Measurements from ENCODE around the gene COL18A1.

DNA sequence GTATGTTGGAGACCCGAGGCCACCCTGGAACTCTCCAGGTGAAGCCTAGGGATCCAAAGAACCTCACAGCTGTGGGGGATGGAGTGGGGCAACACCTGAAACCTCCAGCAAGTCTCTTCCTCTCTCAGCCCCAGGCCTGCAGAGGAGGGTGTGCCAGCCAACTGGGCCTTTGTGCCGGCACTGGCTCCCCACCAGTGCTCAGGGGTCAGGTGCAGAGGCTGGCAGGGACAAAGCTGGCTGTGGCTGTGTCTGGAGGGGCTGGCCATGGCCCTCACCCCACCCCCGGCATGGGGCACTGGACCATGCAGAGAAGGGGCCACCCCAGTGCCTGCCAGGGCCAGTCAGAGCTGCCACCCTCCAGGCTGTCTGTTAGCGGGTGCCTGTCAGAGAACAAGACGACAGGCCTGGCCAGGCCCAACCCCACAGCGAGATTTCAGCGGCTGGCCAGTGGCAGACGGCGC is 3.9 kb downstream of the COL18A1 start:
- TF ChIP-seq, protein P1, sequence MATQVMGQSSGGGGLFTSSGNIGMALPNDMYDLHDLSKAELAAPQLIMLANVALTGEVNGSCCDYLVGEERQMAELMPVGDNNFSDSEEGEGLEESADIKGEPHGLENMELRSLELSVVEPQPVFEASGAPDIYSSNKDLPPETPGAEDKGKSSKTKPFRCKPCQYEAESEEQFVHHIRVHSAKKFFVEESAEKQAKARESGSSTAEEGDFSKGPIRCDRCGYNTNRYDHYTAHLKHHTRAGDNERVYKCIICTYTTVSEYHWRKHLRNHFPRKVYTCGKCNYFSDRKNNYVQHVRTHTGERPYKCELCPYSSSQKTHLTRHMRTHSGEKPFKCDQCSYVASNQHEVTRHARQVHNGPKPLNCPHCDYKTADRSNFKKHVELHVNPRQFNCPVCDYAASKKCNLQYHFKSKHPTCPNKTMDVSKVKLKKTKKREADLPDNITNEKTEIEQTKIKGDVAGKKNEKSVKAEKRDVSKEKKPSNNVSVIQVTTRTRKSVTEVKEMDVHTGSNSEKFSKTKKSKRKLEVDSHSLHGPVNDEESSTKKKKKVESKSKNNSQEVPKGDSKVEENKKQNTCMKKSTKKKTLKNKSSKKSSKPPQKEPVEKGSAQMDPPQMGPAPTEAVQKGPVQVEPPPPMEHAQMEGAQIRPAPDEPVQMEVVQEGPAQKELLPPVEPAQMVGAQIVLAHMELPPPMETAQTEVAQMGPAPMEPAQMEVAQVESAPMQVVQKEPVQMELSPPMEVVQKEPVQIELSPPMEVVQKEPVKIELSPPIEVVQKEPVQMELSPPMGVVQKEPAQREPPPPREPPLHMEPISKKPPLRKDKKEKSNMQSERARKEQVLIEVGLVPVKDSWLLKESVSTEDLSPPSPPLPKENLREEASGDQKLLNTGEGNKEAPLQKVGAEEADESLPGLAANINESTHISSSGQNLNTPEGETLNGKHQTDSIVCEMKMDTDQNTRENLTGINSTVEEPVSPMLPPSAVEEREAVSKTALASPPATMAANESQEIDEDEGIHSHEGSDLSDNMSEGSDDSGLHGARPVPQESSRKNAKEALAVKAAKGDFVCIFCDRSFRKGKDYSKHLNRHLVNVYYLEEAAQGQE (IDR thresholded peaks at IDR 0.05), result no peak
- TF ChIP-seq PHF8 (IDR thresholded peaks at IDR 0.05; ENCODE audit: borderline replicate concordance, low read depth) (no peak), POLR2A (IDR thresholded peaks at IDR 0.05; ENCODE audit: low read length) (no peak), RCOR1 (IDR thresholded peaks at IDR 0.05; ENCODE audit: low read depth, low read length) (no peak), ESRRA (IDR thresholded peaks at IDR 0.05; ENCODE audit: borderline replicate concordance, low read length) (no peak), CEBPB (IDR thresholded peaks at IDR 0.05) (no peak), MAZ (IDR thresholded peaks at IDR 0.05; ENCODE audit: borderline replicate concordance, low read depth, low read length) (no peak), ZC3H11A (IDR thresholded peaks at IDR 0.05) (no peak)
- TF ChIP-seq, protein P2, sequence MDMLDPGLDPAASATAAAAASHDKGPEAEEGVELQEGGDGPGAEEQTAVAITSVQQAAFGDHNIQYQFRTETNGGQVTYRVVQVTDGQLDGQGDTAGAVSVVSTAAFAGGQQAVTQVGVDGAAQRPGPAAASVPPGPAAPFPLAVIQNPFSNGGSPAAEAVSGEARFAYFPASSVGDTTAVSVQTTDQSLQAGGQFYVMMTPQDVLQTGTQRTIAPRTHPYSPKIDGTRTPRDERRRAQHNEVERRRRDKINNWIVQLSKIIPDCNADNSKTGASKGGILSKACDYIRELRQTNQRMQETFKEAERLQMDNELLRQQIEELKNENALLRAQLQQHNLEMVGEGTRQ (IDR thresholded peaks at IDR 0.05), result no peak
- TF ChIP-seq, protein P3, sequence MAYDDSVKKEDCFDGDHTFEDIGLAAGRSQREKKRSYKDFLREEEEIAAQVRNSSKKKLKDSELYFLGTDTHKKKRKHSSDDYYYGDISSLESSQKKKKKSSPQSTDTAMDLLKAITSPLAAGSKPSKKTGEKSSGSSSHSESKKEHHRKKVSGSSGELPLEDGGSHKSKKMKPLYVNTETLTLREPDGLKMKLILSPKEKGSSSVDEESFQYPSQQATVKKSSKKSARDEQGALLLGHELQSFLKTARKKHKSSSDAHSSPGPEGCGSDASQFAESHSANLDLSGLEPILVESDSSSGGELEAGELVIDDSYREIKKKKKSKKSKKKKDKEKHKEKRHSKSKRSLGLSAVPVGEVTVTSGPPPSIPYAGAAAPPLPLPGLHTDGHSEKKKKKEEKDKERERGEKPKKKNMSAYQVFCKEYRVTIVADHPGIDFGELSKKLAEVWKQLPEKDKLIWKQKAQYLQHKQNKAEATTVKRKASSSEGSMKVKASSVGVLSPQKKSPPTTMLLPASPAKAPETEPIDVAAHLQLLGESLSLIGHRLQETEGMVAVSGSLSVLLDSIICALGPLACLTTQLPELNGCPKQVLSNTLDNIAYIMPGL (CRISPR knock-in tag; IDR thresholded peaks at IDR 0.05; ENCODE audit: borderline replicate concordance), result no peak
- TF ChIP-seq, protein P4, sequence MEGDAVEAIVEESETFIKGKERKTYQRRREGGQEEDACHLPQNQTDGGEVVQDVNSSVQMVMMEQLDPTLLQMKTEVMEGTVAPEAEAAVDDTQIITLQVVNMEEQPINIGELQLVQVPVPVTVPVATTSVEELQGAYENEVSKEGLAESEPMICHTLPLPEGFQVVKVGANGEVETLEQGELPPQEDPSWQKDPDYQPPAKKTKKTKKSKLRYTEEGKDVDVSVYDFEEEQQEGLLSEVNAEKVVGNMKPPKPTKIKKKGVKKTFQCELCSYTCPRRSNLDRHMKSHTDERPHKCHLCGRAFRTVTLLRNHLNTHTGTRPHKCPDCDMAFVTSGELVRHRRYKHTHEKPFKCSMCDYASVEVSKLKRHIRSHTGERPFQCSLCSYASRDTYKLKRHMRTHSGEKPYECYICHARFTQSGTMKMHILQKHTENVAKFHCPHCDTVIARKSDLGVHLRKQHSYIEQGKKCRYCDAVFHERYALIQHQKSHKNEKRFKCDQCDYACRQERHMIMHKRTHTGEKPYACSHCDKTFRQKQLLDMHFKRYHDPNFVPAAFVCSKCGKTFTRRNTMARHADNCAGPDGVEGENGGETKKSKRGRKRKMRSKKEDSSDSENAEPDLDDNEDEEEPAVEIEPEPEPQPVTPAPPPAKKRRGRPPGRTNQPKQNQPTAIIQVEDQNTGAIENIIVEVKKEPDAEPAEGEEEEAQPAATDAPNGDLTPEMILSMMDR (IDR thresholded peaks at IDR 0.05), result no peak

Measured in A549 (cell line).